ENCODE data around the gene GPR183. TPM values are rescaled to one million over a fixed set of nuclear protein-coding genes. Genes with fewer than 3 reads are reported as not detected.

Gene GPR183
- total RNA-seq, 1 experiment from 2014 or later = 0.15 TPM

DNA sequence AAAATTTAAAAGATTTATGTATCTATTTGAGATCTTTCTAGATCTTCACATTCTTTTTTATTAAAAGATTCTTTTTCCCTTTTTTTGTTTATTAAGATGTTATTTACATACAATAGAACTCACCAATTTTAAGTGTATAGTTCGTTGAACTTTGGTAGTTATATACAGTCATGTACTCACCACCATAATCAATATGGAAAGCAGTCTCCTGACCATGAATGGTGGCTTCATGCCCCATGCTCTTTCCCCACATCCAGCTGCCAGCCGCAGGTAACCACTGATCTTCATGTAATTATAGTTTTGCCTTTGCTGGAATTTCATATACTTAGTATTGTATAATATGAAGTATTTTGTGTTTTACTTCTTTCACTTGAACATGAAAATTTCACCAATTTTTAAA, 20.6 kb upstream of the GPR183 start:
- no peak for ATAC-seq

DNA sequence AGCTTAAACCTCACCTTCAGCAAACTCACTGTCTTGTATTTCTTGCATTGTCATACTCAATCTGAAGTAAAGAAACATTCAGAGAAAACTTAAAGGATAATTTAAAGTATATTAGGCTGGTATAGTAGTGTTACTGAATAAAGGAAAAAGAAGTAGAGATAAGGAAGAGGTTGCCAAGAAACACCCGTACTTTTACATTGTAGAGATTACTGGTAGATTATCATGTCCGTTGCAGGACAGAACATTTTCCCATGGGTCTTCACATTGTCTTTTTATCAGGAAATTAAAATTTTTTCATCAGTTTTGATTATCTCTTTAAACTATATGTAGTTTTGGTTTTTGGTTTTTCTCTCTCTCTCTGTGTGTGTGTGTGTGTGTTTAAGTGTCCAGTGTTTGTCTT, 19.9 kb upstream of the GPR183 start:
- H3K4me1 ChIP-seq (ENCODE audit: control insufficient read depth, insufficient read depth, low read length) = no peaks in the 10 kb centered on the region
- H3K9me3 ChIP-seq (ENCODE audit: control insufficient read depth, insufficient read depth, low read depth, low read length) = no peaks in the 10 kb centered on the region
- no peak for DNase-seq (ENCODE audit: low read depth, low spot score)
- no peaks in the 10 kb centered on the region for H3K36me3 ChIP-seq (ENCODE audit: control insufficient read depth, insufficient read depth, low read length)
- ATAC-seq = no peak
- H3K27ac ChIP-seq (ENCODE audit: low read length) = no peak overlapping the region
- in situ Hi-C loops (cut with HindIII; ENCODE audit: low pct_unique_long_range_greater_than_20kb, low sequenced_read_pairs) = no loop called here
- BruUV-seq (replicated peaks) = no TSS peak
- TF ChIP-seq SIN3A (IDR thresholded peaks at IDR 0.05; ENCODE audit: borderline replicate concordance, insufficient read depth, low read depth, low read length) (no peak), REST (IDR thresholded peaks at IDR 0.05; ENCODE audit: insufficient read depth in 1 of 2, low read depth in 2 of 2, low read length in 1 of 2) (no peak), CTCF (IDR thresholded peaks at IDR 0.05) (no peak), POLR2AphosphoS5 (IDR thresholded peaks at IDR 0.05; ENCODE audit: low read depth, low read length) (no peak), TCF7L2 (IDR thresholded peaks at IDR 0.05; ENCODE audit: low read depth, low read length) (no peak)
- no peaks in the 10 kb centered on the region for H3K27me3 ChIP-seq (ENCODE audit: control insufficient read depth, insufficient read depth, low read length)
- H3K4me3 ChIP-seq (ENCODE audit: low read depth in 2 of 2, low read length in 2 of 2) = no peak overlapping the region
- ChIA-PET CTCF (no interaction called here), POLR2A (no interaction called here)
- intact Hi-C loops (cut with micrococcal nuclease; ENCODE audit: unreplicated experiment) = no loop called here

More for the DNA sequence above, 20.6 kb upstream of the GPR183 start:
- Histone ChIP-seq H3K9me3 (ENCODE audit: control insufficient read depth, insufficient read depth, low read depth, low read length) (no peaks in the 10 kb centered on the region), H3K27me3 (ENCODE audit: control insufficient read depth, insufficient read depth, low read length) (no peaks in the 10 kb centered on the region), H3K36me3 (ENCODE audit: control insufficient read depth, insufficient read depth, low read length) (no peaks in the 10 kb centered on the region), H3K4me3 (ENCODE audit: low read depth in 2 of 2, low read length in 2 of 2) (no peak overlapping the region), H3K27ac (ENCODE audit: low read length) (no peak overlapping the region), H3K4me1 (ENCODE audit: control insufficient read depth, insufficient read depth, low read length) (no peaks in the 10 kb centered on the region)
- CTCF ChIA-PET = no interaction called here
- DNase-seq (ENCODE audit: low read depth, low spot score) = no peak
- intact Hi-C loops (cut with micrococcal nuclease; ENCODE audit: unreplicated experiment) = no loop called here
- in situ Hi-C loops (cut with HindIII; ENCODE audit: low pct_unique_long_range_greater_than_20kb, low sequenced_read_pairs) = no loop called here
- POLR2A ChIA-PET = no interaction called here
- BruUV-seq (replicated peaks) = no TSS peak
- TF ChIP-seq REST (IDR thresholded peaks at IDR 0.05; ENCODE audit: insufficient read depth in 1 of 2, low read depth in 2 of 2, low read length in 1 of 2) = no peak
- no peak for TF ChIP-seq TCF7L2 (IDR thresholded peaks at IDR 0.05; ENCODE audit: low read depth, low read length)
- TF ChIP-seq SIN3A (IDR thresholded peaks at IDR 0.05; ENCODE audit: borderline replicate concordance, insufficient read depth, low read depth, low read length) = no peak
- TF ChIP-seq CTCF (IDR thresholded peaks at IDR 0.05) = no peak
- TF ChIP-seq POLR2AphosphoS5 (IDR thresholded peaks at IDR 0.05; ENCODE audit: low read depth, low read length) = no peak

All from Panc1 (cell line).